Midbrain (tissue), 1 donor: ENCODE measurements around the gene C19orf81.

Source experiments
- DNase-seq: peaks from one replicate; lab custom pipeline; 2025; lab: John Stamatoyannopoulos, UW

Gene C19orf81

GRCh38 chr19:50629801-50630200, 19.4 kb upstream of the C19orf81 start:
- DNase-seq, result no peak

- DNase-seq, result no peak
These were observed 17.0 kb upstream of the C19orf81 start for GRCh38 chr19:50632151-50632835.

DNA sequence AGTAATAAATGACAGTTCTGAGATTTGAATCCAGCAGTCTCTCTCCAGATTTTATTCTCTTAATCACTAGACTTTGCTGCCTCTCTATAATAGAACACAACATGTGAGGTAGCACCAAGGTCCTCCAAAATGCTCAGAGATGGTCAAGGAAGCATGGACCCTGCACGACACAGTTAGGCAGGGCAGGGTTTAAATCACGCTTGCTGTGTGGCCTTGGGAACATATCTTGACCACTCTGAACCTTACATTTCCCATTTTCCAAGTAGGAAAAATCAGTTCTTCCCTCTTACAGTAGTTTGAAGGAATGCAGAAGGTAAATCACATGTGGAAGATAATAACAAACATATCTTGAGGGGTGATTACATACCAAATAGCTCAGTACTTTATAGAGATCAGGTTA, 15.9 kb upstream of the C19orf81 start:
- no peak for DNase-seq

GRCh38 chr19:50633973-50634372, 15.3 kb upstream of the C19orf81 start:
- no peak for DNase-seq

DNA sequence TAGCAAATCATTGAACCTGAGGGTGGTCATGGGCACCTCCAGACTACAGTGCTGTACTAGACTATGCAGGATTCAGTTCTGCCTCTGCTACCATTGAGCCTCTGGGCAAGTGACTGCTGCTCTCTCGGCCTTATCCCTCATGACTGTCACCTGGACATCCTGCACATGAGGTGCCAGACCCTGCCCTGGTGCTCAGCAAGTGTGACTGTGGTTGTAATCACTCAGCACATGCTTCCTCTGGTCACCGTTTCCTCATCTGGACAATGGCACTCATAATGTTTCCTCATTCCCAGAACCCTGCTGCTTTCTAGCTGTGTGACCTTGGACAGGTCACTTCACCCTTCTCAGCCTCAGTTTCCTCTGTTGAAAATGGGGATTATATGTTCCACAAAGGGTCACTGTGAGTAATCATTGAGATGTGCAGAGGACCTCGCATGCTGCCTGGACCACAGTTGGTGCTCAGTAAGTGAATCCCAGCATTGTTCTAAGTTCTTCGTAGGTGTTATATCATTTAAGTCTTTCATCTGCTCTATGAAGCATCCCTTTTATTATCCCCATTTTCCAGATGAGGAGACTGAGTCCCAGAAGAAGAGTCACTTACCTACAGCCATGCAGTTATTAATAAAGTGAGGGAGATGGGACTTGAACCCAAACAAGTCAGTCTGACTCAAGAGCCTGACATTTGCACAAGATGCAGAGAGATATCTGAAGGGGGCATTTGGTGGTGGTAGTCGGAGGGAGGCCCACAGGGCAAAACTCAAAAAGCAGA, 12.7 kb upstream of the C19orf81 start:
- DNase-seq, result no peak

GRCh38 chr19:50638600-50638999, 10.6 kb upstream of the C19orf81 start:
- DNase-seq, result no peak

DNA sequence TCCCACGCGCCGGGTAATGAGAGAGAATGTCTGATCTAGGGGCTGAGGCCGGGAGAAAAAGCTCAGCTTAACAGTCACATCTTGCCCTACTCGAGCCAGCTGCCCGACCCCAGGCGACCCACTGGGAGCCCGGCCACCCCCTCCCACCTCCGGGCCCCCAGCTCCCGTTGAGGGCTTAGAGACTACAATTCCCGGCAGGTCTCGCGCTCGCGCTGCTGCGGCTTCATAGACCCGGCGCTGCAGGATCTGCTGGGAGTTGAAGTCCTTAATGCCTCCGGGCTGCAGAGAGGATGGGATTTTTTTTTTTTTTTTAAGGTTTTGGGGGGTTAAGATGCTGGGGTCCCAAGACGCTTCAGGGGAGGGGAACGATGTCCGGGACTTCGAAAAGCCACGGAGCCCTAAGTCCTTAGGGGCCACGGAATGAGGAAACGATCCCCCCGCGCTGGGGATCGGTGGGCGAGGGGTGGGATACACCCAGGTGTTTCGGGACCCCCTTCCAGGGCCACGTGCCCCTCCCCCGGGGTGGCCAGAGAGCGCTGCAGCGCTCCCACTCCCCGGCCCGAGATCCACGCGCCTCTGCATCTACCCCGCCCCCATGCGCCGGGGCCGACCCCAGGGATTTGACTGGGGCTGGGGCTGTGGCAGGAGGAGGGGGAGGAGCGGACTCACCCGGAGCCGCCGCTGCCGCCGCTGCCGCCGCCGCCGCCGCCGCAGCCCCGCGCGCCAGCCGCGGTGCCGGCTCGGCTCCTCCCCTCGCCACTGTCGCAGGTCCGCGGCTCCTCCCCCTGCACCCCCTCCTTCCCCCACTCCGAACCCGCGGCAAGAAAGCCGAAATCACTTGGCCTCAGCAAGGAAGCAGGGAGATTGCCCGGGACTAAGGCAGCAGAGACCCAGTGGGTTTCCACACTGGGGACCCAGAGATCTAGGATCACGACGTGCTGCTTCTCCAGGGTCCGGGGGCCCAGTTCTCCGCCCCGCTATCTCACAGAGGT, 9.8 kb upstream of the C19orf81 start, which contains the start of gene SYT3:
Gene SYT3, minus strand, starts transcription at position 761 of the 992 bp plus-strand sequence. CDS start 2,470 bp downstream, outside the sequence.
- peak; percentile 76 for DNase-seq

DNA sequence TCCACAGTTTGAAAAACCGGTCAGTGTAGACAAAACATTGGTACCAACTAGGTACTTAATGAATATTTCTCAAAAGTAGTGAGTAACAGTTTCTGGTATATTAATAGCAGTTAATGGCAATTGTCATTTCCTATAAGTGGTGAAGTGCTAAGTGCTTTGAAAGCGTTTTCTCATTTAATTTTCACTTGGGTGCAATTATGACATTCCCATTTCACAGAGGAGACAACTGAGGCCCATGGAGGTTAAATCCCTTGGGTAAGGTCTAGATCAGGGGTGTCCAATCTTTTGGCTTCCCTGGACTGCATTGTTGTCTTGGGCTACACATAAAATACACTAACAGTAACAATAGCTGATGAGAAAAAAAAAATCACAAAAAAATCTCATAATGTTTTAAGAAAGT, 8.9 kb upstream of the C19orf81 start:
- no peak for DNase-seq

- DNase-seq, result no peak
These were observed 4.8 kb upstream of the C19orf81 start for GRCh38 chr19:50644315-50644915.

- DNase-seq, result no peak
These were observed 4.1 kb upstream of the C19orf81 start for GRCh38 chr19:50645107-50645506.

DNA sequence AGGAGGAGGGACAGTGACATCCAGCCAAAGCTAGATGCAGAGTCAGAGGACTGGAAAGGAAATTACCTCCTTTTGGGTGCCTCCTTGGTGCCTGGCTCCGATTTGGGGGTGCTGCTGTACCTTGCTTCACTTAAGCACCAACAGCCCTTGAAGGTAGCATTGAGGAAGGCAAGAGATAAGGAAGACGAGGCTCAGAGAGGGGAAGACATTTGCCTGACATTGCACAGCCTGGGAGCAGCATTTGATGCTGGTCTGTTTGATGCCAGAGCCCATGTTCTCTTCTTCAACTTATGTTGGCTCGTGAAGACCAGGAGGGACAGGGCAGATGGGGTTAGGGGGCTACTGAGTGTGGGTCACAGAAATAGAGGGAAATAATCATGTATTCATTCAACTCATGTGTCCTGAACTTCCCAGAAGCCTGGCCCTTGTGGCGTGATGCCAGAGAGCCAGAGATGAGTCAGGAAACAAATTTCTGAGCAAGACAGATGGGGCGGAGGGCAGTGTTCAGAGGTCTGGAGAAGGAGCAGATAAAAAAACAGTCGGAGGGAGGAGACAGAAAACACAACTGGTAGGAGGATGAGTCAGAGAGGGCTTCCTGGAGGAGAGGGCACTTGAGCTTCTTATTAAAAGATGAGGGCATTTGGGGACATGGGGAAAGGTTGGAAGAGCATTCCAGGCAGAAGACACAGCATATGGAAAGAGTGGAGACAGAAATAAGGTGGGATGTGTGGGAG, 3.0 kb upstream of the C19orf81 start:
- DNase-seq, result no peak

- DNase-seq, result no peak
These were observed 1.2 kb upstream of the C19orf81 start for GRCh38 chr19:50647879-50648615.

- no peak for DNase-seq
These were observed 586 bp upstream of the C19orf81 start for GRCh38 chr19:50648659-50649058.

- no peak for DNase-seq
These were observed 1.9 kb downstream of the C19orf81 start for GRCh38 chr19:50651174-50651573.

- no peak for DNase-seq
These were observed 3.5 kb downstream of the C19orf81 start for GRCh38 chr19:50652722-50653121.

GRCh38 chr19:50654882-50655281, 5.6 kb downstream of the C19orf81 start:
- no peak for DNase-seq

- no peak for DNase-seq
These were observed 8.0 kb downstream of the C19orf81 start for GRCh38 chr19:50657222-50657669.

DNA sequence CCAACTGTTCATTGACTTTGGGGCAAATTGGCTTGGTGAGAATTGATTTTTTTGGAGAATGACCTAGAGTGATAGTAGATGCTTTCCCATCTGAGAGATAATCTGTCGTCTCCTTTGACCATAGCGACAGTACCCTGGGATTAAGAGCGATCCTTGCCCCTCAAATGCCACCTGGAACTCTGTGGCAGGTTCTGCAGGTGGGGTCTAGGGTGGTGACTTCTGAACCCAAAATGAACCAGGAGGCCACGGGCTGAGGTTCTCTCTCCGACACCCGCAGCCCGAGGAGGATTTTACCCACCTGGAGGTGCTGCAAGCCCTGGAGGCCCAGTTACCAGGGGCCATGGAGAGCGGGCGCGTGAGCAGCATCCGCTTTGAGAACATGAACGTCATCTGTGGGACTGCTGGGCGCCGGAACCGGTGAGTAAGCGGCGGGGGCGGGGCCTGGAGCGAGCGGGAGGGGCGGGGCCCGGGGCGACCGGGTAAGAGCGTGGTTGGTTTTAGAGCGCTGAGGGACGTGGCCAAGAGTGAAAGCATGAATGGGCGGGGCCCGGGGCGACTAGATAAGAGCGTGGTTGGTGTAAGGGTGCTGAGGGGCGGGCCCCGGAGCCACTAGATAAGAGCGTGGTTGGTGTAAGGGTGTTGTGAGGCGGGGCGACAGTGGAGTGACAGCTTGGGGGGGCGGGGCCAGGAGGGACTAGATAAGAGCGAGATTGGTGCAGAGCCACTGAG, 8.6 kb downstream of the C19orf81 start:
- DNase-seq, result peak; percentile 96
